Endodermal cell (in vitro differentiated cells): ENCODE results near the gene IRX6. TPM values are rescaled to one million over a fixed set of nuclear protein-coding genes. Genes with fewer than 3 reads are reported as not detected.
A peak's percentile ranks its signal among the peaks of the same experiment; 100 is the strongest.

ENCODE experiments used
- DNase-seq: peaks from one replicate; pipeline ENCODE4 v3.0.0-alpha.2; 2017
- H3K27ac ChIP-seq: 2 replicates; pipeline ENCODE4 v1.5.1; 2013; ENCODE audit warnings: mild to moderate bottlenecking, low read depth, low read length, moderate library complexity
- H3K27me3 ChIP-seq: 2 replicates; pipeline ENCODE4 v1.6.1; 2013; ENCODE audit warnings: mild to moderate bottlenecking, low read length, moderate library complexity; ENCODE audit not compliant: insufficient read depth, control insufficient read depth, poor library complexity, severe bottlenecking
- H3K36me3 ChIP-seq: 2 replicates; pipeline ENCODE4 v1.7.0; 2013; ENCODE audit warnings: mild to moderate bottlenecking, low read length, moderate library complexity; ENCODE audit not compliant: control insufficient read depth, insufficient read depth
- H3K4me1 ChIP-seq: one replicate; pipeline ENCODE4 v1.7.0; 2013; ENCODE audit warnings: low read length; ENCODE audit not compliant: control insufficient read depth, insufficient read depth
- H3K4me3 ChIP-seq: 2 replicates; pipeline ENCODE4 v1.5.1; 2013; ENCODE audit warnings: mild to moderate bottlenecking, low read length, moderate library complexity
- H3K9ac ChIP-seq: 2 replicates; pipeline ENCODE4 v1.6.1; 2013; ENCODE audit warnings: mild to moderate bottlenecking, low read length, moderate library complexity; ENCODE audit not compliant: poor library complexity, severe bottlenecking; ENCODE audit errors: extremely low read depth
- H3K9me3 ChIP-seq: 2 replicates; pipeline ENCODE4 v1.6.1; 2013; ENCODE audit warnings: mild to moderate bottlenecking, low read length, moderate library complexity; ENCODE audit not compliant: control insufficient read depth
- H3K27ac Mint-ChIP-seq: 2 replicates; pipeline ENCODE4 v1.8.0; 2020; ENCODE audit warnings: mixed read lengths
- H3K27me3 Mint-ChIP-seq: 2 replicates; pipeline ENCODE4 v1.8.0; 2021; ENCODE audit warnings: mild to moderate bottlenecking, mixed read lengths; ENCODE audit not compliant: insufficient read depth
- H3K36me3 Mint-ChIP-seq: 2 replicates; pipeline ENCODE4 v1.8.0; 2020; ENCODE audit warnings: low read depth, mixed read lengths
- H3K4me1 Mint-ChIP-seq: 2 replicates; pipeline ENCODE4 v1.8.0; 2020; ENCODE audit warnings: mixed read lengths
- H3K4me3 Mint-ChIP-seq: 2 replicates; pipeline ENCODE4 v1.8.0; 2020; ENCODE audit warnings: mild to moderate bottlenecking, moderate library complexity, mixed read lengths
- H3K9me3 Mint-ChIP-seq: 2 replicates; pipeline ENCODE4 v1.8.0; 2020; ENCODE audit warnings: mild to moderate bottlenecking, mixed read lengths
- WGBS, 2 experiments: methylation state at CpG; one replicate each; pipeline versions ENCODE4 v1.1.5 to v1.1.7; 2013; ENCODE audit warnings: missing lambda C conversion rate in 2 of 2, mixed read lengths in 1 of 2; ENCODE audit not compliant: insufficient coverage in 1 of 2, insufficient read length in 1 of 2; 5-methylcytosine and 5-hydroxymethylcytosine counted together
- total RNA-seq, 2 donors: library from RNA; stranded (reverse); fragmentation: NEBNext Ultra II Directional in 1 of 2; extraction: Animal tissue kit (Norgen Biotek cat#: 25700) in 1 of 2; gene quantifications; 2 replicates in 1 of 2; 3 replicates in 1 of 2; pipeline ENCODE4 v1.2.1, GENCODE V29; 2021
- TF ChIP-seq, protein P1 (sequence below): fragments of 200-600 bp; sonication (generic); conservative IDR thresholded peaks from 2 replicates; pipeline ENCODE4 v1.5.0; 2021; ENCODE audit warnings: antibody characterized with exemption, mild to moderate bottlenecking

The IRX6 gene
- total RNA-seq, 2 donors from 2014 or later, result 0.55 to 1.1 TPM

DNA sequence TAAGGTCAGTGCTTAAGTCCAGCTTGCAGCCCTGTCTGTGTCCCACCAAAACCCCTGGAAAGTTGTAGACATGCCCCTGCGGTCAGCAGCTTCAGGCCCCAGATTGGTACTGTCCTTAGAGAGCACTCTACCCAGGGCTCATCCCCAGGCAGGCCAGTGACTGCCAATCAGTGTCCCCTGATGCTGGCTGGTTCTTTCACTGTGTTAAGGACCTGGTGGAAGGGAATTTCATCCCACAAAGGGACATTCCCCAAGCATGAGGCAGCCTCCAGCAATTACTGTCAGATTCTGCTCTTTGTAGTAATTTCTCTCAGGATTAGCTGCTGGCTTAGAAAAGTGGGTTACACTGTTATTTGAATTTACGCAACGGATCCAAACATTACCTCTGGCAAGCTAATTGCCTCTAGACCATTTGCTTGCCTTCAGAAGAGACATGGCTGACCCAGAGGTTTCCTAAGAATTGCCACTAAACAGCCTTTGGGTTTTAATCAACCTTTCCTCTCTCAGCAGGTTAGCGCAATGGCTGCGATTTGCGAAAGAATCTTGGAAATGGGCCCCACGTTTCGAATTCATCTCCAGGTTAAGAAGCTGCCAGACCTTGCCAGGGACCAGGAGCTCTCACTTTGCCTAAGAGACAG lies 5.9 kb downstream of the IRX6 start:
- Mint-ChIP-seq H3K9me3 (no peaks in the 10 kb centered on the region), H3K36me3 (no peaks in the 10 kb centered on the region), H3K4me1 (peaks cover 13% of the 10 kb centered on the region), H3K27ac (no peak overlapping the region), H3K27me3 (peaks cover 99% of the 10 kb centered on the region), H3K4me3 (peak overlapping the region; percentile 75)
- 39 to 58% methylated on average over 6 to 8 of the region's 8 CpGs for WGBS, 2 experiments
- no peak for DNase-seq
- TF ChIP-seq, protein P1, sequence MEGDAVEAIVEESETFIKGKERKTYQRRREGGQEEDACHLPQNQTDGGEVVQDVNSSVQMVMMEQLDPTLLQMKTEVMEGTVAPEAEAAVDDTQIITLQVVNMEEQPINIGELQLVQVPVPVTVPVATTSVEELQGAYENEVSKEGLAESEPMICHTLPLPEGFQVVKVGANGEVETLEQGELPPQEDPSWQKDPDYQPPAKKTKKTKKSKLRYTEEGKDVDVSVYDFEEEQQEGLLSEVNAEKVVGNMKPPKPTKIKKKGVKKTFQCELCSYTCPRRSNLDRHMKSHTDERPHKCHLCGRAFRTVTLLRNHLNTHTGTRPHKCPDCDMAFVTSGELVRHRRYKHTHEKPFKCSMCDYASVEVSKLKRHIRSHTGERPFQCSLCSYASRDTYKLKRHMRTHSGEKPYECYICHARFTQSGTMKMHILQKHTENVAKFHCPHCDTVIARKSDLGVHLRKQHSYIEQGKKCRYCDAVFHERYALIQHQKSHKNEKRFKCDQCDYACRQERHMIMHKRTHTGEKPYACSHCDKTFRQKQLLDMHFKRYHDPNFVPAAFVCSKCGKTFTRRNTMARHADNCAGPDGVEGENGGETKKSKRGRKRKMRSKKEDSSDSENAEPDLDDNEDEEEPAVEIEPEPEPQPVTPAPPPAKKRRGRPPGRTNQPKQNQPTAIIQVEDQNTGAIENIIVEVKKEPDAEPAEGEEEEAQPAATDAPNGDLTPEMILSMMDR, result no peak
- peaks cover 100% of the 10 kb centered on the region for H3K27me3 ChIP-seq
- no peak overlapping the region for H3K27ac ChIP-seq
- H3K36me3 ChIP-seq, result no peaks in the 10 kb centered on the region
- no peak overlapping the region for H3K9ac ChIP-seq
- peaks cover 4% of the 10 kb centered on the region for H3K4me1 ChIP-seq
- H3K9me3 ChIP-seq, result no peaks in the 10 kb centered on the region
- H3K4me3 ChIP-seq, result no peak overlapping the region

DNA sequence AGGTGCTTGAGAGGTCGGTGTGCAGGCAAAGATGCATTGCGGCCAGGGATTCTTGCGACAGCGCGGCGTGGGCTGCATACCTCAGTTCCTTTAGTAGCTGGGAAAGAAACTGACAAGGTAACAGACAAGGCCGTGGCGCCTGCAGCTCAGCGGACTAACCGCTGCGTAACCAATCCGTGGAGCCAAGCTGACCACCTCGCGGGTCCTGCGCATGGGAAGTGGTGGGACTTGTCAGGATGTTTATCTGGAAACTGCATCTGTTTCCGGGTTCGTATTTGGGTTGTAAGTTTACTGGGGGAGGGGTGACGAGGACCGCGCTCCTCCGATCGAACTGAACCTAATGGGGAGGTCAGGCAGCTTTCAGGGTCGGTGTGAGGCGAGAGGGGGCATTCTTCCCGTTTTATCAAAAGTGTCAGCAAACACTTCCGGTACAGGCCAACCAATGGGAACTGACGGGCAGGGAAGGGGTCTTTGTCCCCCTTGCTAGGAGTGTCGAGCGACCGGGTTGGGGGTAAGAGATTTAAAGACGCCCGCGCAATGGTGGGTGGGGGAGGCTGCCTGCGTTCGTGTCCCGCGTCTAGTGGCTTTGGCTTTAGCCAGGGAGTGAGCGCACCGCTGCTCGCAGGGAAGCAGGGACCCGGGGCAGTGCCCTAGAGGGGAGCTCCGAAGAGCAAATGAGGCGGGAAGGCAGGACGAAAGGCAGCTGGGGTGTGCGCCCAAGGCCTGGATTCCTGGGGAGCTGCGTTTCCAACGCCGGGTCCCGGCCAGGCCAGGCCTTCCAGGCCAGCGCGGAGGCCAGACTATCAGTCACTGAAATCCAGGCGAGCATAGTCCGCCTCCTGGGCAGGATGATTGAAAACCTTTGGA lies 7.0 kb downstream of the IRX6 start:
- Mint-ChIP-seq H3K4me1 (peaks cover 13% of the 10 kb centered on the region), H3K27me3 (peaks cover 99% of the 10 kb centered on the region), H3K4me3 (peak overlapping the region; percentile 75), H3K27ac (no peak overlapping the region), H3K9me3 (no peaks in the 10 kb centered on the region), H3K36me3 (no peaks in the 10 kb centered on the region)
- 19 to 56% methylated on average over 35 to 53 of the region's 53 CpGs for WGBS, 2 experiments
- peak; percentile 65 for DNase-seq
- H3K27ac ChIP-seq, result no peak overlapping the region
- peaks cover 4% of the 10 kb centered on the region for H3K4me1 ChIP-seq
- no peaks in the 10 kb centered on the region for H3K9me3 ChIP-seq
- H3K9ac ChIP-seq, result no peak overlapping the region
- peak overlapping the region; percentile 75 for H3K4me3 ChIP-seq
- H3K36me3 ChIP-seq, result no peaks in the 10 kb centered on the region
- peaks cover 100% of the 10 kb centered on the region for H3K27me3 ChIP-seq
- TF ChIP-seq, protein P1, result no peak

DNA sequence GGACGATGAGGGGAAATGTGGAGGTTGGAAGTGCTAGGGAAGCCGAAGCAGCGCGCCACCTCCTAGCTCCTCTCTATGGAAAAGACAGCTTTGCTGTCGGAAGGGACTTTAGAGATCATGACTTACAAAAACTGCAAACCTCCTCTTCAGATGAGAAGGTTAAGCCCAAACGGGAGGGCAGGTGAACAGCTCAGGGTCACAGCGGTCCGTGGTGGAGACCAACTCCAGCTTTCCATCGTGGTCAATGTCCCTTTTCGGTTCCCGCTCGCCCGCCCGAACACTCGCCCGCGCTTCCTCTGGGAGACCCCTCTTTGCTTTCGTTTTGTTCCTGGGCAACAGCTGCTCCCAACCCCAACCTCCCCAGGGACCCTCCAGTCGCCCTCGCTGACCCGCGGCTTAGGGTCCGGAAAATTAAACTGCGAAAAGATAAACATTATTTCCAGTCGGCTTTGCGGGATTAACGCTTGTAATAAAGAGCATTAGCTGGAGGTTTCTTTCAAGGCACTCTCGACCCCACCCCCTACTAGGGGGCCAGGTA lies 7.7 kb downstream of the IRX6 start:
- Histone ChIP-seq H3K27me3 (peaks cover 100% of the 10 kb centered on the region), H3K4me3 (peak overlapping the region; percentile 75), H3K9me3 (no peaks in the 10 kb centered on the region), H3K36me3 (no peaks in the 10 kb centered on the region), H3K27ac (no peak overlapping the region), H3K9ac (no peak overlapping the region), H3K4me1 (peaks cover 4% of the 10 kb centered on the region)
- Mint-ChIP-seq H3K27me3 (peaks cover 97% of the 10 kb centered on the region), H3K9me3 (no peaks in the 10 kb centered on the region), H3K27ac (no peak overlapping the region), H3K4me1 (peaks cover 13% of the 10 kb centered on the region), H3K36me3 (no peaks in the 10 kb centered on the region), H3K4me3 (peak overlapping the region; percentile 75)
- TF ChIP-seq, protein P1, result no peak
- WGBS, 2 experiments, result 21 to 28% methylated on average over 14 to 28 of the region's 28 CpGs
- DNase-seq, result no peak
